Activated B cell treated with CpG ODN at 0.5 μM for 24 hours (primary cell): ENCODE data around the gene HK1. TPM values are rescaled to one million over a fixed set of nuclear protein-coding genes. Genes with fewer than 3 reads are reported as not detected.
"Not testable (repeated sequence)": the region's sequence is repeated elsewhere in the genome, so short reads cannot be mapped to it uniquely, and the experiment has no call there.

Source experiments
- ATAC-seq: fragments of 200-7000 bp; cut with Tn5 transposase; one replicate; pipeline ENCODE4 v1.10.0; 2021; ENCODE audit warnings: low read depth, mild to moderate bottlenecking, moderate library complexity
- CTCF ChIA-PET: fragments of 350-600 bp; sonication (Branson Sonifier 250); formaldehyde crosslinking; loops from one replicate; lab custom pipeline; 2021; ENCODE audit warnings: antibody characterized with exemption; lab: Charles Lee
- POLR2A ChIA-PET: fragments of 350-600 bp; sonication (Branson Sonifier 250); formaldehyde crosslinking; loops from one replicate; lab custom pipeline; 2021; ENCODE audit warnings: antibody characterized with exemption; lab: Charles Lee
- DNase-seq: peaks from one replicate; pipeline ENCODE4 v3.0.0; 2022
- H3K27ac Mint-ChIP-seq: one replicate; pipeline ENCODE4 v1.8.0; 2020; ENCODE audit warnings: mixed read lengths
- H3K27me3 Mint-ChIP-seq: one replicate; pipeline ENCODE4 v1.8.0; 2021; ENCODE audit warnings: mixed read lengths
- H3K36me3 Mint-ChIP-seq: one replicate; pipeline ENCODE4 v1.8.0; 2021; ENCODE audit warnings: low read depth, mixed read lengths
- H3K4me1 Mint-ChIP-seq: one replicate; pipeline ENCODE4 v1.8.0; 2021; ENCODE audit warnings: mixed read lengths
- H3K4me3 Mint-ChIP-seq: one replicate; pipeline ENCODE4 v1.8.0; 2020; ENCODE audit warnings: mild to moderate bottlenecking, mixed read lengths
- H3K9me3 Mint-ChIP-seq: one replicate; pipeline ENCODE4 v1.8.0; 2020; ENCODE audit warnings: mixed read lengths
- intact Hi-C: fragments of 100-400 bp; cut with micrococcal nuclease; formaldehyde crosslinking; loops from one replicate; pipeline ENCODE4 v1.15.1; 2024
- total RNA-seq: library from RNA; stranded (reverse); gene quantifications from 2 replicates; pipeline ENCODE4 v1.2.3, GENCODE V29; 2022
- TF ChIP-seq, protein P1 (sequence below): fragments of 200-600 bp; IDR thresholded peaks from one replicate; pipeline ENCODE4 v1.8.0; 2022; ENCODE audit warnings: antibody characterized with exemption, mild to moderate bottlenecking

Gene HK1
- total RNA-seq, 1 donor from 2014 or later: 47.2 TPM

DNA sequence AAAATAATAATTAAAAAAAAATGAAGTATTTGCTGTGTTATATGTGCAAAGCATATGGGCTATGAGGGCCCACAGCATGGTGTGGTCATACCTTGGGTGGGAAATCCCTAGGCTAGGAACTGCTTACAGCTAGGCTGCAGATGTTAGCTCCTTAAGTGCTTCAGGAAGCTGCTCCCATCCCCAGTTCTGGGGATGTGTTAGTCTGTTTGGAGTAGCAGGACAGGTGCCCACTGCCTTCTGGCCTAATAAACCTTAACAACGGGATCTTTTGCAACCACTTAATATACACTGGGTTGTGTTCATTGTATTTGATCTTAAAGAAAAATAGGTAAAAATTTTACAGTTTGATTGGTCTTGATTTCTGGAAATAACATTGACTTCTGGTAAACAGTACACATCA is 46.3 kb downstream of the HK1 start:
- intact Hi-C loops: no loop called here
- no peak overlapping the region for H3K4me3 Mint-ChIP-seq
- H3K9me3 Mint-ChIP-seq: no peaks in the 10 kb centered on the region
- H3K36me3 Mint-ChIP-seq: no peaks in the 10 kb centered on the region
- ATAC-seq (no peak), DNase-seq (no peak)
- TF ChIP-seq, protein P1, sequence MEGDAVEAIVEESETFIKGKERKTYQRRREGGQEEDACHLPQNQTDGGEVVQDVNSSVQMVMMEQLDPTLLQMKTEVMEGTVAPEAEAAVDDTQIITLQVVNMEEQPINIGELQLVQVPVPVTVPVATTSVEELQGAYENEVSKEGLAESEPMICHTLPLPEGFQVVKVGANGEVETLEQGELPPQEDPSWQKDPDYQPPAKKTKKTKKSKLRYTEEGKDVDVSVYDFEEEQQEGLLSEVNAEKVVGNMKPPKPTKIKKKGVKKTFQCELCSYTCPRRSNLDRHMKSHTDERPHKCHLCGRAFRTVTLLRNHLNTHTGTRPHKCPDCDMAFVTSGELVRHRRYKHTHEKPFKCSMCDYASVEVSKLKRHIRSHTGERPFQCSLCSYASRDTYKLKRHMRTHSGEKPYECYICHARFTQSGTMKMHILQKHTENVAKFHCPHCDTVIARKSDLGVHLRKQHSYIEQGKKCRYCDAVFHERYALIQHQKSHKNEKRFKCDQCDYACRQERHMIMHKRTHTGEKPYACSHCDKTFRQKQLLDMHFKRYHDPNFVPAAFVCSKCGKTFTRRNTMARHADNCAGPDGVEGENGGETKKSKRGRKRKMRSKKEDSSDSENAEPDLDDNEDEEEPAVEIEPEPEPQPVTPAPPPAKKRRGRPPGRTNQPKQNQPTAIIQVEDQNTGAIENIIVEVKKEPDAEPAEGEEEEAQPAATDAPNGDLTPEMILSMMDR: no peak
- peaks cover 55% of the 10 kb centered on the region for H3K4me1 Mint-ChIP-seq
- CTCF ChIA-PET: no interaction called here
- H3K27ac Mint-ChIP-seq: no peak overlapping the region
- H3K27me3 Mint-ChIP-seq: no peaks in the 10 kb centered on the region
- POLR2A ChIA-PET: no interaction called here

DNA sequence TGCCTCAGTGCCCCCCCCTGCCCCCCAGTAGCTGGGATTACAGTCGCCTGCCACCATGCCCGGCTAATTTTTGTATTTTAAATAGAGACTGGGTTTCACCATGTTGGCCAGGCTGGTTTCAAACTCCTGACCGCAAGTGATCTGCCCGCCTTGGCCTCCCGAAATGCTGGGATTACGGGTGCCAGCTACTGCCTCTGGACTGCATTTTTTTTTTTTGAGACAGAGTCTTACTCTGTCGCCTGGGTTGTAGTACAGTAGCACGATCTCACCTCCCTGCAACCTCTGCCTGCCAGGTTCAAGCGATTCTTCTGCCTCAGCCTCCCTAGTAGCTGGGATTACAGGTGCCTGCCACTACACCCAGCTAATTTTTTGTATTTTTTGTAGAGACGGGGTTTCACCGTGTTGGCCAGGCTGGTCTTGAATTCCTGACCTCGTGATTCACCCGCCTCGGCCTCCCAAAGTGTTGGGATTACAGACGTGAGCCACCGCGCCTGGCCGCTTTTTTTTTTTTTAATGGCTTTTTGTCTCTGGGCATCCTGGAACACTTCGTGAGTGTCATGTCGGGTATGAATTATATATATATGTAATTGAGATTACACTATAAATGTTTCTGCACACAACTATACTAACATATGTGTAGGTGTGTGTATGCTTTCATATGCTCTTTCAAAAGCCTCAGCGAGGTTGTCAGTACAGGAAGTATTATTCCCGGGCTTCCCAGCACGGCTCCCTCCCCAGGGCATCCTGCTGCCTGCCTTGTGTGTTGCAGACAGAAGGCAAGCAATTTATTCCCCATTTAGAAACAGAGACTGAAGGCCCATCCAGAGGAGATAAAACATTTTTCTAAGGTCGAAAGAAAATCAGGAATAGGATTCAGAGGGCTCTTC is 47.6 kb downstream of the HK1 start:
- H3K9me3 Mint-ChIP-seq, CTCF ChIA-PET, H3K36me3 Mint-ChIP-seq, DNase-seq, H3K27me3 Mint-ChIP-seq, POLR2A ChIA-PET, ATAC-seq, H3K4me3 Mint-ChIP-seq, H3K27ac Mint-ChIP-seq, intact Hi-C loops: not testable (repeated sequence)
- peaks cover 45% of the 10 kb centered on the region for H3K4me1 Mint-ChIP-seq

DNA sequence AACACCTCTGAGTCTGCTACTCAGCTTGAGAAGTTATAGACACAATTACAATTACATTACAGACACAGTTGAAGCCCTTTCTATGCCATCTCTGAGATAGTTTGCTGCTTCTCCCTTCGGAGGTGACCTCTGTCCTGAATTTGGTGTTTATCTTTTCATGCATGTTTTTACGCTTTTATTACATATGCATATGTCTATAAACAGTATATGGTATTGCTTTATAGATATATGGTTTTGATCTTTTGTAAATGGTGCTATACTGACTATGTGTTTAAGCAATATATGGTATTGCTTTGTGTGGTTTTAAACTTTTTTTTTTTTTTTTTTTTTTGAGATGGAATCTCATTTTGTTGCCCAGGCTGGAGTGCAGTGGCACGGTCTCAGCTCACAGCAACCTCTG is 48.4 kb downstream of the HK1 start:
- H3K36me3 Mint-ChIP-seq: peaks cover 3% of the 10 kb centered on the region
- H3K4me1 Mint-ChIP-seq: peaks cover 40% of the 10 kb centered on the region
- no peak for DNase-seq
- no peak overlapping the region for H3K4me3 Mint-ChIP-seq
- no peak overlapping the region for H3K27ac Mint-ChIP-seq
- H3K9me3 Mint-ChIP-seq: no peaks in the 10 kb centered on the region
- CTCF ChIA-PET: no interaction called here
- ATAC-seq: no peak
- intact Hi-C loops: no loop called here
- POLR2A ChIA-PET: interaction anchor here (0.6 to 2.9 kb wide), 3 partner anchors 8 to 51 kb away, joined by 3 to 35 read pairs (median 5); no protein-coding TSS in a partner anchor
- H3K27me3 Mint-ChIP-seq: no peaks in the 10 kb centered on the region
- TF ChIP-seq, protein P1: no peak

DNA sequence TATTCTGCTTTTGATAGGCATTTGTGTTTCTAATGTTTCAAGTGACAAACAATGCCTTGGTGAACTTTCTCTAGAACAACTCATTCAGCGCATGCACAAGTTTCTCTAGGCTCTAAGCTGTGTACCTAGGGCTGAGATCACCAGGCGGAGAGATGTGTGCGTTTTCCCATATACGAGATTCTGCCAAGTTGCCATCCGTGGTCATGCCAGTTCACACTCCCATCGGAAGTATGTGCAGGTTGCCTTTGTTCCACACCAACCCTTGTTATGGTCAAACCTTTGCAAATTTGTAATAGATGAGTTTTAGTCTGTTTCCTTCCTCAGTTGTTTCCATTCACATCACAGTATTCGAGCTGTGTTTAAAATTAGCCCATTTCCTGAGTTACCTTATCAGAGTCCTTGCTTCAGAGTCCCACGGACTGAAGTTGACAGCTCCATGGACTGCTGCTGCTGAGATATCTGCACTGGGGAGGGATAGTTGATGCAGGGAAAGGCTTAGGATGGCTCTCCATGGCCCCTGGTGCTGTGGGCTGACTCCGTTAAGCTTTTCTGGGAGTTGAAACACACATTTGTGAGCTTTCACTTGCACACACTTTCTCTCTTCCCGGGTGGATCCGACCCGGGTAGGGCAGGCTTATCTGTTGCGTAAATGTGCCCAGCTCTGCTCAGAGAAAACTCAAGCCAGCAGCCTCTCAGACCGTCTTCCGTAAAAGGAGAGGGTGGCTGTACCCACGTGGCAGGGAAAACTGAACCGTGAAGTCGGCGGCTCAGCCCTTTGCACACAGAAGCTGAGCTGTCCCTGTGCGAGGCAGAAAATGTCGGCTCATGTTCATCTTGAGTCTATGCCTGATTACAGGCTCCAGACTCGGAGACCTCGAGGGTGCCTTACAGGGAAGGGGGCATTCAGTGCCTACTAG is 49.4 kb downstream of the HK1 start:
- peak; percentile 99 for ATAC-seq
- Mint-ChIP-seq H3K27me3 (no peaks in the 10 kb centered on the region), H3K4me1 (peaks cover 36% of the 10 kb centered on the region), H3K4me3 (peak overlapping the region; percentile 78), H3K9me3 (no peaks in the 10 kb centered on the region), H3K36me3 (peaks cover 6% of the 10 kb centered on the region), H3K27ac (peak overlapping the region; percentile 87)
- DNase-seq: peak; percentile 45
- ChIA-PET CTCF (interaction anchor here (1.1 to 1.4 kb wide), 4 partner anchors 9 to 65 kb away, joined by 3 to 6 read pairs (median 3); no protein-coding TSS in a partner anchor), POLR2A (interaction anchor here (0.6 to 2.9 kb wide), 7 partner anchors 9 to 89 kb away, joined by 3 to 35 read pairs (median 4); no protein-coding TSS in a partner anchor)
- intact Hi-C loops: loop anchor here (1.0 kb wide), 2 partner anchors 9 to 17 kb away; no protein-coding TSS in a partner anchor
- TF ChIP-seq, protein P1: no peak

DNA sequence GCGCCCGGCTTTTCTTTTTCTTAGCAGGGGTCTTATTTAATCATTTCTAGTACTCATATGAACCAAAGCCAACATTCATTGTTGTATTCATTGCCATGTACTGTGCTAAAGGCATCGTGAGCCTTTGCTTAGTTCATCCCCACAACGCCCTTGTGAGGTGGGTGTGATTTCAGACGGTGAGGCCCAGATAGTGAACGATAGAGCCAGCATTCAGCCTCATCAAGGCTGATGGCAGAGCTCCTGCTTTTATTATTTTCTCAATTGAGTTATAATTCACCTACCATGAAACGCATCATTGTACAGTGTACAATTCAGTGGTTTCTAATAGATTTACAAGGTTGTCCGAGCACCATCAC is 50.1 kb downstream of the HK1 start:
- ATAC-seq (peak; percentile 13), DNase-seq (no peak)
- intact Hi-C loops: loop anchor here (1.0 kb wide), 2 partner anchors 10 to 16 kb away; no protein-coding TSS in a partner anchor
- peaks cover 33% of the 10 kb centered on the region for H3K4me1 Mint-ChIP-seq
- H3K4me3 Mint-ChIP-seq: peak overlapping the region; percentile 78
- H3K27me3 Mint-ChIP-seq: no peaks in the 10 kb centered on the region
- no peaks in the 10 kb centered on the region for H3K9me3 Mint-ChIP-seq
- H3K27ac Mint-ChIP-seq: peak overlapping the region; percentile 87
- H3K36me3 Mint-ChIP-seq: peaks cover 6% of the 10 kb centered on the region
- ChIA-PET CTCF (interaction anchor here (0.8 to 1.4 kb wide), 4 partner anchors 10 to 65 kb away, joined by 3 to 6 read pairs (median 4); no protein-coding TSS in a partner anchor), POLR2A (interaction anchor here (1.1 to 2.9 kb wide), 4 partner anchors 10 to 90 kb away, joined by 3 to 35 read pairs (median 10); no protein-coding TSS in a partner anchor)
- TF ChIP-seq, protein P1: no peak

DNA sequence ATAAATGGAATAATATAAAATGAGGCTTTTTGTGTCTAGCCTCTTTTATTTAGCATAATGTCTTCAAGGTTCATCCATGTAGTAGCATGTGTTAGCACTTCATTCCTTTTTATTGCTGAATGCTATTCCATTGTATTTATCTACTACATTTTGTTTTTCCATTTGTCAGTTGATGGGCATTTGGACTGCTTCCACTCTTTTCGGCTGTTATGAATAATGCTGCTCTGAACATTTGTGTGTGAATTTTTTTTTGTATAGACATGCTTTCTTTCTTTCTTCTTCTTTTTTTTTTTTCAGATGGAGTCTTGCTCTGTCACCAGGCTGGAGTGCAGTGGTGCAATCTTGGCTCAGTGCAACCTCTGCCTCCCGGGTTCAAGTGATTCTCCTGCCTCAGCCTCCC is 50.6 kb downstream of the HK1 start:
- not testable (repeated sequence) for DNase-seq, H3K9me3 Mint-ChIP-seq, H3K27me3 Mint-ChIP-seq, ATAC-seq, H3K4me3 Mint-ChIP-seq, H3K36me3 Mint-ChIP-seq
- POLR2A ChIA-PET: interaction anchor here (1.1 to 2.9 kb wide), 3 partner anchors 10 to 91 kb away, joined by 3 to 35 read pairs (median 15); no protein-coding TSS in a partner anchor
- intact Hi-C loops: loop anchor here (1.0 kb wide), 2 partner anchors 11 to 15 kb away; no protein-coding TSS in a partner anchor
- Mint-ChIP-seq H3K27ac (peak overlapping the region; percentile 87), H3K4me1 (peaks cover 30% of the 10 kb centered on the region)
- CTCF ChIA-PET: interaction anchor here (0.8 kb wide), 1 partner anchor 64 kb away, joined by 4 read pairs; no protein-coding TSS in a partner anchor
